SH-SY5Y (cell line): ENCODE measurements around the gene NCBP2L.

Experiments
- GATA2 ChIP-seq: IDR thresholded peaks from 2 replicates; pipeline ENCODE4 v1.6.1; 2011; ENCODE audit warnings: mild to moderate bottlenecking, low read depth, low read length
- GATA3 ChIP-seq: IDR thresholded peaks from 2 replicates; pipeline ENCODE4 v1.6.1; 2011; ENCODE audit warnings: low read depth, mild to moderate bottlenecking, low read length, moderate library complexity

Gene NCBP2L

DNA sequence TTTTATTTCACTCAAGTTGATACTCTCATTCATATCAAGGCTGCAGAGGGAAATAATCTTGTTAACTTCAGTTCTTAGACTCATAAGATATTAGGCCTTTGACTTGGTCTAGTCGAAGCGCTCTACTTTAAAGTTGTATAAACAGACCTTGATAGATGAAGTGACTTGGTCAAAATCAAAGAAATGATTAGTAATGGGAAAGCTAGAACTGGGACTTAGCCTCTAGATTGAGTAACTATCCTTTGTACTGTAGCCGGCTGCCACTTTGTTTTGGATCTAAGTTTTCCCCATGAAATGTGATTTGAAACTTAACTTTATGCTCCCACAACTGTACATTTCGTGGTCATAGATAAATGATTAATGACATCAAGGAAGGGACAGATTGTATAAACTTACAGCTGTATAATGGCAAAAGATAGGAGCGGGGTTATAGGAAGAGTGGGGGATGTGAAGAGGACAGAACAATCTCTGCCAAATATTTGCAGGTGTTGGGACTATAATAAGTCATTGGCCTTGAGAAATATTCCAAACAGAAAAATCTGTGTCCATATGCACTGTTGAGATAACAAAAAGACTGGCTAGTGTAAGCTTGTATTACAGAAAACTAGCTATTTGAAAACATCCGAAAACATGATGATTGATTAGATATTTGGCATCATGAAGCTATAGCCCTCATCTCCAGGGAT lies 65.3 kb downstream of the NCBP2L start:
- TF ChIP-seq GATA3 (no peak), GATA2 (no peak)
